Measurements from ENCODE around the gene SORL1-AS1.

SORL1-AS1 gene

DNA sequence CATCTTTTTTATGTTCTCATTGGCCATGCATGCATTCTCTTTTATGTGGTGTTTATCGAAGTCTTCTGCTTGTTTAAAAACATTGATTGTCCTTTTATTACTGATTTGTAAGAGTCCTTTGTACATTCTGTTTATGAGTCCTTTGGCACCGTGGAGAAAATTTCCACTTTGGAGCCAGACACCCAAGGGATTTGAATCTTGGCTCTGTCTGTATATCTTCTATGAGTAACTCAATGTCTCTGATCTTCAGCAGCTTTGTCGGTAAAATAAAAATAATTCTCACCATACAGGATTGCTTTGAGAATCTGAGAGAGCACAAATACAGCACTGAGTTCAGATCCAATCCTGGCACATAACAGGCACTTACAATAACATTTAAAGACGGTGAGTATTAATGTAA, 13.4 kb downstream of the SORL1-AS1 start:
- H3K27me3 Mint-ChIP-seq (ENCODE audit: low read depth in 3 of 3) = no peaks in the 10 kb centered on the region
- Histone ChIP-seq H3K9ac (ENCODE audit: insufficient read depth, low read length, poor library complexity, severe bottlenecking) (no peak overlapping the region), H3K4me3 (replicated peaks in 1 of 3; ENCODE audit: low read depth in 2 of 3, low read length in 3 of 3) (no peak overlapping the region), H3K4me2 (replicated peaks; ENCODE audit: extremely low read depth, low read length, poor library complexity, severe bottlenecking) (no peak overlapping the region), H3K4me1 (ENCODE audit: control insufficient read depth in 1 of 2, insufficient read depth in 2 of 2, low read length in 2 of 2) (peaks cover 44 to 45% of the 10 kb centered on the region in 2 donors), H3K27ac (ENCODE audit: low read depth in 1 of 2, low read length in 2 of 2) (no peak overlapping the region), H3K27me3 (ENCODE audit: control insufficient read depth in 2 of 2, insufficient read depth in 2 of 2, low read length in 2 of 2) (no peaks in the 10 kb centered on the region), H3K9me3 (replicated peaks in 1 of 2; ENCODE audit: control insufficient read depth in 1 of 2, insufficient read depth in 1 of 2, low read length in 2 of 2) (no peaks in the 10 kb centered on the region), H3K36me3 (replicated peaks in 1 of 2; ENCODE audit: control insufficient read depth in 1 of 2, insufficient read depth in 2 of 2, low read length in 2 of 2) (no peaks in the 10 kb centered on the region), H3K79me2 (ENCODE audit: insufficient read depth, low read length) (no peaks in the 10 kb centered on the region), H4K20me1 (ENCODE audit: insufficient read depth, low read length) (no peaks in the 10 kb centered on the region), H2AFZ (ENCODE audit: insufficient read depth, low read depth, low read length, poor library complexity, severe bottlenecking) (no peak overlapping the region)
- intact Hi-C loops (cut with micrococcal nuclease) = no loop called here
- peaks cover 42% of the 10 kb centered on the region for H3K4me1 Mint-ChIP-seq
- H3K4me3 Mint-ChIP-seq = no peak overlapping the region
- H3K9me3 Mint-ChIP-seq = no peaks in the 10 kb centered on the region
- WGBS (ENCODE audit: insufficient coverage) = no CpG with 5 or more reads among the region's 4 CpGs
- no peak overlapping the region for H3K27ac Mint-ChIP-seq
- TF ChIP-seq, protein P1, sequence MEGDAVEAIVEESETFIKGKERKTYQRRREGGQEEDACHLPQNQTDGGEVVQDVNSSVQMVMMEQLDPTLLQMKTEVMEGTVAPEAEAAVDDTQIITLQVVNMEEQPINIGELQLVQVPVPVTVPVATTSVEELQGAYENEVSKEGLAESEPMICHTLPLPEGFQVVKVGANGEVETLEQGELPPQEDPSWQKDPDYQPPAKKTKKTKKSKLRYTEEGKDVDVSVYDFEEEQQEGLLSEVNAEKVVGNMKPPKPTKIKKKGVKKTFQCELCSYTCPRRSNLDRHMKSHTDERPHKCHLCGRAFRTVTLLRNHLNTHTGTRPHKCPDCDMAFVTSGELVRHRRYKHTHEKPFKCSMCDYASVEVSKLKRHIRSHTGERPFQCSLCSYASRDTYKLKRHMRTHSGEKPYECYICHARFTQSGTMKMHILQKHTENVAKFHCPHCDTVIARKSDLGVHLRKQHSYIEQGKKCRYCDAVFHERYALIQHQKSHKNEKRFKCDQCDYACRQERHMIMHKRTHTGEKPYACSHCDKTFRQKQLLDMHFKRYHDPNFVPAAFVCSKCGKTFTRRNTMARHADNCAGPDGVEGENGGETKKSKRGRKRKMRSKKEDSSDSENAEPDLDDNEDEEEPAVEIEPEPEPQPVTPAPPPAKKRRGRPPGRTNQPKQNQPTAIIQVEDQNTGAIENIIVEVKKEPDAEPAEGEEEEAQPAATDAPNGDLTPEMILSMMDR (IDR thresholded peaks at IDR 0.05) = no peak
- H3K36me3 Mint-ChIP-seq = no peaks in the 10 kb centered on the region
- DNase-seq = no peak

DNA sequence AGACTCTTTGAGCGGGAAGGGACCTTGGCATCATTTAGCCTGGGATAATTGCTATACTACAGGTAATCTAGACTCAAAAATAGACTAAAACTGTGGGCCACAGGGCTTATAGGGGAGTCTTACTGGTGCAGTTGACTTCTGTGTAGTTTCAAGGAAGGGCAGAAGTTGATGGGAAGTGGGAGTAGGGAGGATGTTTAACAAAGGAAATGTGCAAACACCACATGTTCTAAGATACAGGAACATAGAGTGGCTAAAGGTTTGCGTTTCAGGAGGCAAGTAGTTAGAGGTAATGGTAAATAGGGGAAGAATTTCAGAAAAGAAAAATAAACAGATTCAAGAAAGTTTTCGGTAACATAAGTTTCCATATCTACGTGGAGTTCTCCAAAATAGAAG, 15.1 kb downstream of the SORL1-AS1 start:
- H3K9ac ChIP-seq (ENCODE audit: insufficient read depth, low read length, poor library complexity, severe bottlenecking) = no peak overlapping the region
- intact Hi-C loops (cut with micrococcal nuclease) = no loop called here
- WGBS (ENCODE audit: insufficient coverage) = no CpG with 5 or more reads among the region's 4 CpGs
- peak overlapping the region in 1 of 2 donors; percentile 85 for H3K27ac ChIP-seq (ENCODE audit: low read depth in 1 of 2, low read length in 2 of 2)
- H3K27me3 Mint-ChIP-seq (ENCODE audit: low read depth in 3 of 3) = peaks cover 0 to 2% (median 0%) of the 10 kb centered on the region in 3 donors
- H3K79me2 ChIP-seq (ENCODE audit: insufficient read depth, low read length) = no peaks in the 10 kb centered on the region
- H4K20me1 ChIP-seq (ENCODE audit: insufficient read depth, low read length) = no peaks in the 10 kb centered on the region
- H3K36me3 Mint-ChIP-seq = no peaks in the 10 kb centered on the region
- H3K9me3 ChIP-seq (replicated peaks in 1 of 2; ENCODE audit: control insufficient read depth in 1 of 2, insufficient read depth in 1 of 2, low read length in 2 of 2) = no peaks in the 10 kb centered on the region
- peak overlapping the region in 1 of 3 experiments; percentile 41 for H3K4me3 ChIP-seq (replicated peaks in 1 of 3; ENCODE audit: low read depth in 2 of 3, low read length in 3 of 3)
- H3K4me2 ChIP-seq (replicated peaks; ENCODE audit: extremely low read depth, low read length, poor library complexity, severe bottlenecking) = peak overlapping the region; percentile 46
- H3K4me3 Mint-ChIP-seq = peak overlapping the region in 1 of 2 donors; percentile 29
- H3K27ac Mint-ChIP-seq = peak overlapping the region; percentile 22 to 96 (median 85)
- H3K36me3 ChIP-seq (replicated peaks in 1 of 2; ENCODE audit: control insufficient read depth in 1 of 2, insufficient read depth in 2 of 2, low read length in 2 of 2) = no peaks in the 10 kb centered on the region
- no peak overlapping the region for H2AFZ ChIP-seq (ENCODE audit: insufficient read depth, low read depth, low read length, poor library complexity, severe bottlenecking)
- no peaks in the 10 kb centered on the region for H3K27me3 ChIP-seq (ENCODE audit: control insufficient read depth in 2 of 2, insufficient read depth in 2 of 2, low read length in 2 of 2)
- TF ChIP-seq, protein P1 (IDR thresholded peaks at IDR 0.05) = no peak
- no peaks in the 10 kb centered on the region for H3K9me3 Mint-ChIP-seq
- peaks cover 49% of the 10 kb centered on the region for H3K4me1 Mint-ChIP-seq
- peaks cover 51 to 52% of the 10 kb centered on the region in 2 donors for H3K4me1 ChIP-seq (ENCODE audit: control insufficient read depth in 1 of 2, insufficient read depth in 2 of 2, low read length in 2 of 2)
- DNase-seq = peak in 1 of 3 donors; percentile 47
